Eye (tissue), 1 donor: ENCODE results near the gene PSMB7.
A peak's percentile ranks its signal among the peaks of the same experiment; 100 is the strongest.

Experiments
- DNase-seq: peaks from one replicate; pipeline ENCODE4 v3.0.0-alpha.2; 2015

The PSMB7 gene

DNA sequence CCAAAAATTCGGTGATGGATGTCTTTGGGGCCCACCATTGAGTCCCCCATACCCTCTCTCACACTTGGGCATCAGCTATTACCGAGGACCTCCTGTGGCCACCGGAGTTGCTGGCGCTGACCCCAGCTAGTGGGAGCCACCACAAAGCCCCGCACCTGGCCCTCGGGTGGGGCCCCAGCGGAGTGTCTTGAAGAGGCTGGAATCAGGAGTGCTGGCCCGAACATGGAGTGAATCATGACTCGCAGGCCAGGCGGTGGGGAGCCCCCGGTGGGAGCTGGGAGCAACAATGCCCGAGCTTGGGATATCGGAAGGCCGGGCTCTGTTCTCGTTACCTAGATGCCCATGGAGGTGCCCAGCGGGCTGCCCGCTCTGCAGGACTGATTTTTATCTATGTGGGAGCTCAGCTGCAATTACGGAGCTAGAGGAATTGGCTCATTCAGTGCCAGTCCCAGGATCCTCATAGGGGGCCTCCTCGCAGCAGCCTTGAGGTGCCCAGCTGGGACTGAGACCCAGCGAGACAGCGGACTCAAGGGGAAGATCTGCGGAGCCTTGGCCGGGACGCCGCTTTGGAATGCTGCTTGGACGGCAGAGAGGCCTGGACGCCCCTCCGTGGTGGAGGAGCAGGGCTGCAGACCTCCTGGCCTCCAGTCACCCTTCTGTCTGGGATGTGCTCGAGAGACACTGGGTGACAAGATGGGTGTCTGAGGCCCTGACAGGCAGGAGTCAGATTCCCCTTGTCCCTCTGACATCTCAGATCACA lies 70.8 kb downstream of the PSMB7 start:
- no peak for DNase-seq

DNA sequence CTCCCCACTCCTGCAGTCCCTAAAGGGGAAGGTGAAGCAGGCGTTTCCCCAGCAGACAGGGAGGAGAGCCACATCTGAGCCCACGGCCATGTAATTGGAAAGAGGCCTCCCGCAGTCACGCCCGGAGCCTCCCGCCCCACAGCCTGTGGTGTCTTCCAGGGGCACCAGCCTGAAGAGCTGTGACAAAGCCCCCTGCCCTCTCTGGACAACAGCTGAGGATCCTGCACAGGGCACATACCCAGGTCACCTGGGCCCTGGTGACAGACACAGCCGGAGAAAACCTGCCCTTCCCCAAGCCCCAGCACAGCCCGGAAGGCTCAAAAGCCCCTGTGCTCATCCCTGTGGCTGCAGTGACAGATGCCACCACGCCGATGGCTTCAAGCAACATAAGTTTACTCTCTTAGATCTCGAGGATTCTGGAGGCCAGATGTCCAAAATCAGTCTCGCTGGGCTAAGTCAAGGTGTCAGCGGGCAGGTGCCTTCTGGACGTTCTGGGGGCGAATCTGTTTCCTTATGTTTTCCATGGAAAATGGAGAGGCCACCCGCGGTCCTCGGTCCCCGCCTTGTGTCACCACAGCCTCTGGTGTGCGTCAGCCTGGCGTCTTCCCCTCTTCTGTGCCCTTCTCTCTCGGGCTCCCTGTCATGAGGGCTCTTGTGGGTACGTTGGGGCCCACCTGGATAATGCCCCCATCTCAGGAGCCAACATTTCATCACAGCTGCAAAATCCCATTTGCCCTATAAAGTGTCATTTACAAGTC lies 71.5 kb downstream of the PSMB7 start:
- no peak for DNase-seq

DNA sequence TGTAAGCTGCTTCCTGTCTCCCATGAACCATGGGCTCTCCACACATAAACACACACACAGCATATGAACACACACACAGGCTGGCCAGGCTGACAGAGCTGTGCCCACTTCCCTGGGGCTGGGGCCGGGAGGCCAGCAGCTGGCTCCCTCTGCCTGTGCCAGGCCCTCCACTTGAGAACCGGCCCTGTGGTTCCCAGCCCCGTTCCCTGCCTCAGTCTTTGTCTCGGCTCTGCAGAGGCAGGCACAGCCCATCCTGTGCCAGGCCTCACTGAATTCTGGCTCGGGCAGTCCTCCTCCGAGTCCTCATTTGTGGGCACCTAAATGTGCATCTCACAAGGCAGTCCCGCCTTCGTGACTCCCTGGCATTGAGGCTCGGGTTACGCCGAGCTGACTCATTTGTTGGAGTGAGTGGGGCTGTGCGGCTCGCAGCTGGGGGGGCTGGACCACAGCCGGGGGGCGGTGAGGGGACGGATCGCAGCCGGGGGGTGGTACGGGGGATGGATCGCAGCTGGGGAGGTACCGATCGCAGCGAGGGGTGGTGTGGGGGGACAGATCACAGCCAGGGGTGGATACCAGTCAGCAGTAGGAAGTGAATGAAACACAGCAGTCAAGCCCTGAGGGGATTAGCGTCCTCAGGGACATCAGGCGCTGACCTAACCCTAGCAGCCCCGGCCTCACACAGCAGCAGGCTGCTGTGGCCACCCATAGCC lies 72.3 kb downstream of the PSMB7 start:
- peak; percentile 75 for DNase-seq

DNA sequence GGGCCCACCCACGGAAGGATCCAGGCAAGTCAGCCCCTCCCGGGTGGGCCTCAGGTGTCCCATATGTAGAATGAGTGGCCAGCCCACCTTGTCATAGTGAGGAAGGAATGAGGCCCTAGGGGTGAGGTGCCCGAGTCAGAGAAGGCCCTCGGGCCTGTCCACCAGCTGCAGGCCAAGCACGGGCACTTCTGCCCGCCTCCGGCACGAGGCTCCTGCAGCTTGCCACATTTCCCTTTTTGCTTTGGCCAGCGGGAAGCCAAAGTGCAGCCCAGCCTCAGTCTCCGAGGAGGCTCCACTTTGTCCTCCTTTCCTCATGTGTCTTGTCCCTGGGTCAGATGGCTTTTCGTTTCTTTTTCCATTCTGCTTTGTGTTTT lies 72.9 kb downstream of the PSMB7 start:
- DNase-seq, result no peak

DNA sequence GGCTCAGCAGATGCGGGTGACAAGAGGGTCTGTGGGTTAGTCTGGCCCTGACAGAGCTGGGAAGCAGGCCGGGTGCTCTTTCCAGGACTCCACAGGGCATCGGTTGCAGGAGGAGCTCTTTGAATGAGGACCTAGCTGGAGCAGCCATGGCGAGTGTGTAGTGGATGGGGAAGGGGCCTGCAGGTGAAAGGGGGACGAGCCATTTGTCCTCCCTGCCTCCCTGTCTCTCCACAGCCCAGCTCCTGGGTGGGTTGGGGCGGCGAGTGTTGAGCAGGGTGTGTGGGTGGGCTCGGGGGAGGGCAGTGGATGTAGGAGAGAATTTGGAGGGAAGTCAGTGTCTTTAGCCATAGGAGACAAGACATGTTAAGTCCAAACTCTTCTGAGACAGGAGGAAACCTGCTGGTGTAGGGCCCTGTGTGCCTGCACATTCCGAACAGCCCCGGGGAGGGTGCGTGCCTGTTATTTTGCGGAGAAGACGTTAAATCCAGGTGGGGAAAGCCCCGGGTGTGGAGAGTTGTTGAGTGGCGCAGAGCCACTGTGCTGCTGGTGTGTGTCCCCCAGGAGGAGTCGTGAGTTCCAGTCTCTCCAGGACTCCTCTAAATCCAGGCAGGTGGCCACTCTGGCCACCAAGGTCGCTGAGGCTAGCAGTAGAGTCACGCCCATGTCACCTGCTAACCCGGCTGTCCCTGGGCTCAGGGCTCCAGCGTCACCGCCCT lies 73.6 kb downstream of the PSMB7 start:
- DNase-seq, result no peak

DNA sequence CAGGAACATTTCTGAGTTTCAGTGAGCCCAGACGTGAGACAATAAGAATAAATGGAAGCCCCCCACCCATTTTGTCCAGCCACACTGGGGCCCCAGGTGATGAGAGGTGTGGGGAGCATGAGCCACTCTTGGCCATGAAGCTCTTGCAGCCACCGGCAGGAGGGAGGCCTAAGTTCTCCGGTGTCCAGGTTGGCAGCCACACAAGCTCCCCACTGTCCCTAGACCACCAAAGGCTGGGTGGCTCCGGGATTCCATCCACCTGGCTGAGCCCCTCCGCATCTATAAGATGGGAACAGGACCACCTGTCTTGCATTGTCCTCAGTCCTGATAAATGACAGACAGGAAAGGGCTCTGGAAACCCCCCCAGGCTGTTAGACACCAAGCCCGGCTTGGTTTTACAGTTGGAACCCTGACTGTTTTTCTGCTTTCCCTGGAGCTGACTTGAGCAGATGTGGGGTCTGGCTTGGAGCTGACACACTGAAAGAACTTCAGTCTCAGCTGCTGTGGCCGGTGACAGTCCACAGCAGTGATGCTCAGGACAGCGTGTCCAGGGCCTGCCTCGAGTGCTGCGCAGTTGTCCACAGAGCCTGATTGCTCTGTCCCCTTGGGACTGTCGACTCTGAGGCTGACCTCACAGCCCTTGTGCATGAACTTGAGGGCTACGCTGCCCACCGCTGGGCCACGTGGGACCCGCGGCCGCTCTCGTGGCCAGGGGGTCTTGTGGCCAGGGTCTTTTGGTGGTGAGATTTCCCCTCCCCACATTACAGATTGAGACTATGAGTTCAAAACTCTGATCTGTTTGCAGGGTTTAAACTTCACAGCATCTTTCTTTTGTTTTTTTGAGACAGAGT lies 74.8 kb downstream of the PSMB7 start:
- DNase-seq, result no peak

DNA sequence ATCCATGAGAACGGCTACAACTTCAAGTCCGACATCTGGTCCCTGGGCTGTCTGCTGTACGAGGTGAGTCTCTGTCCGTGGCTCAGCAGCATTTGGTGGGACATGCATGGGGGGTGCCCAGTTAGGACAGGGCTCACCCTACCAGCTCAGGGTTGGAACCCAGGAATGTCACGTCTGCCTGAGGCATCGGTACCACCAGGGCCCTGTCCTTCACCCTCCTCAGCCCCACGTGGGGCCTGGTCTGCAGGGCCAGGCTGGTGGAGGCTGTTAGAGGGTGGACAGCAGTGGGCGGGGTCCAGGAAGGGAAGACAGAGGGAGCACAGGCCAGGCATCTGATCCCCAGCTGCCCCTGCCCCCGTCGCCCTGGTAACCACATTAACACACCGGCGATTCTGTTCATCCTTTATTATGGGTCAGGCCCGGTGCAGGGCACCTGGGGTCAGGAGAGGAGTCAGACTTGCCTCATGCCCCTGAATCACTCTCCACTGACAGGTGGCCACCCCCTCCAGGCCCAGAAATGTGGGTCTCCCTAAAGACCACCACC lies 75.6 kb downstream of the PSMB7 start:
- no peak for DNase-seq

DNA sequence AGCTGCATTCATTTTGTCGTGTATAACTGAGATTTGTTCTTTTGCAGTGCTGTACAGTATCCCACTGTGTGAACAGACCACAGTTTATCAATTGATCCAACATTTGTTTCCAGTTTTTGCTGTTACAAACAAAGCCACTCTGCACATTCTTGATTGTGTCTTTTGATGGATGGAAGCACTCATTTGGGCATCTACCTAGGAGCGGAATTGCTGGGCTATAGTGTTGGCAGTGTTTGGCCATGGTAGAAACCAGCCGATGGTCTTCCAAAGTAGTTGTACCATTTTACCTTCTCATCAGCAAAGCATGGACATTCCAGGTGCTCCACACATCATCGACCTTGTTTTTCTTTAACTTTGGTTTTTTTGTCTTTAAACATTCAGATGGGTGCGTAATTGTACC lies 77.7 kb downstream of the PSMB7 start:
- DNase-seq, result no peak

DNA sequence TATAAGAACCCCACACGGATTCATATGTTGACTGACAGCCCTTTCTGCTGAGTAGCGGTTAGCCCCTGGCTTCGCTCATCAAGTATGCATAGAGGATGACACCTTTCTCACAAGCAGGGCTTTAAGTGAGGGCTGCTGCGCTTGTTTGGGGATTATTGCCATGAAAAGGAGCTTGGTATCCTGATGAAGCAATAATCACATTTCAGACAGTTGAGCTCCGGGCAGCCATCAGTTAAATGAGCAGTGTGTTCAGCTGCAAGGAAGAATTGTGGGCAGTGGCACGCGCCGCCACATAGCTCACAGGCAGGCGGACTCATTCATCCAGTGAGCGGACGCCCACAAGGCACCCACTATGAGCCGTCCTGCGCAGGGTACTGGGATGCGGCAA lies 79.9 kb downstream of the PSMB7 start:
- DNase-seq, result no peak

DNA sequence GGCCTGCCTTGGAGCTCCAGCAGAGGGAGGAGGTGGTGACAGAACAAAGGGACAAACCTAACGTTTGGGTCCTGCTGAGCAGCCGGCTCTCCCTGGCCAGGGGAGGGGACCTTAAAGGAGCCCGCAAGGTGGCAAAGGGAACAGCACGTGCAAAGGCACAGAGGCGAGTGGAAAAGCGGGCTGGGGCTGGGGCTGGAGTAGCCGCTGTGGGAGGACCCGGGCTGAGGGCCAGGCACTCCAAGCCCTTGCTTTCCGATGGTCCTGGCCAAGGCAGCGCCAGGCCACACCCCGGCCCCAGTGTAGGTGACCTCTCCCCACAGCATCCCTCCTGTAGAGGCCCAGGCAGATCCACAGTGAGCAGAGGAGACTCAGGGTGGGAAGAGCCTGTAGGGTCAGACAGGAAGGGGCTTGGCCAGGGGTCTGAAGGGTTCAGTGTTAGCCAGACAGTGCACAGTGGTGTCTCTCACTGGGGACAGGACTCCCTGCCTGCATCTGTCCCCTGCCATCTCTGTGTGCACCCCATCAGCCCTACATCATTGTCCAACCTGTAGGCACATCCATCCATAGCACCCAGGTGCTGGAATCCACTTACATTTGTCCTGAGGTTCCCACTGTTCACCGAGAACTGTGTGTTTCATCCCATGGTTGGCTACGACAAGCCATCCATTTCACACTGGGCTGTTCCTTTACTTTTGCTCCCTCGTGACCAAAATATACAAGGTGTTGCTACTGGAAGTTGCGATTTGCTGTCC lies 80.5 kb downstream of the PSMB7 start:
- DNase-seq, result no peak

DNA sequence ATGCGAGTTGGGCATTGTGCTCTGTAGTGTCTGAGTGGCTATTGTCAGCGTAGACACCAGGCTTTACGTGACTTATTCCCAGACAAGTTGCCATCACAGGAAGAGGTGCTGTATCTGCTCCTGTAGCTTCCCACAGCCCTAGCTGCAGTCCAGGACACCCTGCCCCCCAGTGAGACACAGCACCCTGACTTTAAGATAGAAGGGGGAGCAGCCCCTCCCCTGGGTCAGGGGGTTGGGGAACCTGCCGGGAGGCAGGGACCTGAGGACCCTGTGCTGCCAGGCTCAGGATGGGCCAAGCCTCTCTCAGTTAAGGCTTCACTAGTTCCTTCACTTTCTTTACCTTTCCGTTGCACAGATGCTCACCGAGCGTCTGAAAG lies 82.1 kb downstream of the PSMB7 start:
- no peak for DNase-seq

DNA sequence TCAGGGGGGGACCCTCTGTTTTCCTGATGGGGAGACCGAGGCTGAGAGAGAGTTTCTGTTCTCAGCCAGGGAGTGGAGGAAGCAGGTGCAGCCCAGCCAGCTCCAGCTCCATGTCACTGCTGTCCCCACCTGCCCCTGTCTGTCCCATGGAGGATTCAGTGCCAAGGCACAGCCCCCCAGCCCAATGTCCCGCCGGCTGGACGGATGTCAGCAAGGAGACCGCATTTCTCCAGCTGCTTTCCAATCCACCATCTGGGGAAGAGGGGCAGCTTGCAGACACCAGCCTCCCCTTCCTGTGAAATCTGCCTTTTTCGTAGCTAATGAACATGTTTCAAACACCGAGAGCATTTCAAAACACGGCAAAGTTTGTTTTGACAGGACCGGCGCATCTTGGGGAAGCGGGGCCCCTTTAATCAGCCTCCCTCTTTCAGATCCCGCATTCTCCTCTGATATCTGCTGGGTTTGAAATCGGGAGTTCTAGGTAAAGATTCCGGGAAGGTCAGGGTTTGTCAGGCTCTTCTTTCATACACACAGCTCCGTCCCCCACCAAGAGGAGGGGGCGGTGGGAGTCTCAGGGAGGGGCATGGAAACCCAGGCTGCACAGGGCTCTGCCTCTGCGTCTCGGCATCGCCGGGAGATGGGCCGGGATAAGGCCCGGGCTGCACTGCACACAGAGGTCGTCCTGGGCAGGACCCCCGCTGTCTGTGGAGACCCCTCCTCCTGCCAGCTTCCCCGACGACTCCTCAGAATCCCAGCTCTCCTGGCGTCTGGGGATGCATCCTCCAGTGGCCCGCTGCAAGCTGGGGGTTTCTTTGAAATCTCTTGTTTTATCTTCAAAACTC lies 82.7 kb downstream of the PSMB7 start:
- peak; percentile 50 for DNase-seq

DNA sequence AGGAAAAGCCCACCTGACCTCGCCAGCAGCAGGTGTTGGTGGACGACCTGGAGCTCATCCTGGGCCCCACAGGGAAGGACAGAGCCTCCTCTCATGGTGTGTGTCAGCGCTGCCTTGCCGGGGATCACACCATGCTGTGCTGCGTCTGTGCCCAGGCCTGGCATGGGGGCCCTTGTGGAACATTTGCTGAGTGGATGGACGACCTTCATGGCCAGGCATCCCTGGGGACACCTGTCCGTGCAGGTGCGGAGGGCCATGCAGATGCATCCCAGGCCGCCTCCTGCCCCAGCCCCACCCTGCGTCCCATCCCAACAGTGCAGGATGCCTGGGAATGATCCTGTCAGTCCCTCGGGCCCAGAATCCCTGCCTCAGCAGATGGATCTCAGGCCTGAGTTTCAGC lies 83.7 kb downstream of the PSMB7 start:
- DNase-seq, result no peak

DNA sequence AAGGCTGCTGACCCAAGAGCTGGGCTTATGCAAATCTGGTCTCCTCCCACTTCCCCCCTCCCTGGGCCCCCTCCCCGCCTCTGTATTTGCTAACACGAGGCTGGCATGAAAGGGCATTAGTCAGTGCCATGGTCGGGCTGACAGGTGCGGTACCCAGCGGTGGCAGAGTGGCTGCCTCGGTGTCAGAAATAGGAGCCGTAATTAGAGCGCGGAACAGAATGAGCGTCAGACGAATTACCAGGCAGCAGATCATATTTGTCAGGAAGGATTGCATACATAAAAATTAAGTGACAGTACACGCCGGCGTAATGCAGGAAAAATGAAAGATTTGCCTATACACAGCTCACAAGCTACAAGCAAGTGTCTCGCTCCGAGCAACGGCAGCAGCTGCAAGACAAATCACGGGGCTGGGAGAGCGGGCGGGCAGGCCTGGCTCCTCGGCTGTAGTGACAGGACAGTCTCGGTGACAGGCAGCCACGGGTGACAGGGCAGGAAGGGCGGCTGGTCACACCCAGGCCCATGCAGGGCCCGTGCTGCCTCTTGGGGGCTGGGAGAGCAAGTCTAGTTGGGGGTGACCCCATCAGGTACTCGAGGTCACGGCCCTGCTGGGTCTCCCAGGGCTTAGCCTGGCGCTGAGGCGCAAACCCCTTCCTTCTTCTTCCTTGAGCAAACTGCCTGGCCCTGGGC lies 85.1 kb downstream of the PSMB7 start:
- peak; percentile 47 for DNase-seq

DNA sequence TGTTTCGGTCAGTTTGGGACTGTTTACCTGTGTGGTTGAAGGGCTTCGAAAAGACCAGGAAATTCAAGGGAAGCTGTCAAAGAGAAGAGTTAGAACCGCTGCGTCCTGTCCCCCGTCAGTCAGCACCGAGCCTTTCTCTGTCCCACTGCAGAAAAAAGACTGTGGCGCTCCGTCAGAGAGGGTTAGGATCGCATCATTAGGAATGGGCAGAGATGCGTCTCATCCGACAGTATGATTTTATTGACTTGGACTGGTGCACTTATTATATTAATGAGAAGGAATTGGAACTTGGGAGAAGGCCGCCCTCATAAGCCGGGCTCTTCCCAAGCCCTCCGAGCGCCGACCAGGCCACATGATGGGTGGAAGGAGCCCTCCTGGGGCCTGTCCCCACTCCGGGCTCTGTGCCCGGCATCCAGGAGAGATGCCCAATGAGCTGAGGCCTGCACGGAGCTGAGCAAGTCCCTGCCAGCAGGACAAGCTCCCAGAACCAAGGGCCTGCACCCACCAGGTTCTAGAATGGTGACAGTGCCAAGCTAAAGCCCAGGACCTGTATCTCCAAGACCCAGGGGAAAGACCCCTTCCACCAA lies 85.9 kb downstream of the PSMB7 start:
- peak; percentile 57 for DNase-seq

DNA sequence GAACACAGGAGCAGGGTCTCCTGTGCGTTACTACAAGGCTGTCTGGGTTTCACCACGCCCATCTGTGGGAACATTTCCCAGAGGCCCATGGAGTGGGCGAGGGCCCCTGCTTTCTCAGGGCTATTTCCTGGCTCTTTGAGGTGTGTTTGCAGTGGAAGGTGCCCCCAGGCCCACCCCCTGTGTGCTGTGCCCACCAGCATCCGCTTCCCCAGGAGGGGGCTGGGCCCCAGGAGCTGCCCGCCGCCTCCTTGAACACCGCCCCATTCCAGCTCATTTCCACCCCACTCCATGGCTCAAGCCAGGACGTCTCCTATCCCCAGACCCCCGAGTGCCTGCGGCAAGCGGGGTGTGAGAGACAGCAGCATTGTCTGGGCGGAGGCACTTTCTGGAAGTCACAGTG lies 87.0 kb downstream of the PSMB7 start:
- no peak for DNase-seq

DNA sequence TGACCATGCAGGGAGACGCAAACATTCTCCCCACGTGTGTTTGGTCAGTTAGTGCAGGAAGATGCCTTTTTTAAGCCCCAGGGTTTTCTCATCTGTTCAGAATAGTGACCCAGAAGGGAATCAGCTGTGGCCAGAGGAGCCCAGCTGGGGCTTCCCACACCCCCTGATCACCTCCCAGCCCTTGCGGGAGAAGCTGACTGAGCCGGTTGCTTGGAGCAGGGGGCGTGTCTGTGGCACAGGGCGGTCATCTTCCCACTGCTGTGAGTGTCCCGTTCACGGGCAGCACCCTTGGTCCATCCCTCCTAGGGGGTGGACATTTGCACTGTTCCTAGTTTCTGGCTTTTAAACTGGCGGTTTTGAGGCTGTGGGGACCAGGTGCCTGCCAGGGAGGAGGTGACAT lies 87.8 kb downstream of the PSMB7 start:
- peak; percentile 45 for DNase-seq

DNA sequence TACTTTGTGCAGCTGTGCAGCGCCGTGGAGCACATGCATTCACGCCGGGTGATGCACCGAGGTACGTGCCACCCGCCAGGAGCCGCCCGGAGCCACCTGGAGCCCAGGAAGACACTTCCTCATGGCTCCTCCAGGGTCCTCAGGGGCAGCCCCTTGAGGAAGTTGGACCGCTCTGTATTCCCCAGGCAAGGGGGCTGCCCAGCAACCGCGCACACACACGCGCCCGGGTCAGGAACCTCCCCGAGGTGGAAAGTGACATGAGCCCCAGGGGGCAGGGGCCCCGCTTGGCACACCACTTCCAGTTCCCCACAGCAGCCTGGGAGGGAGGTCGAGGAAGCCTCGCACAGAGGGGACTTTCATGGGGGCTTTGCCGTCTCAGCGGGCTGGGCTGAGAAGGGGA lies 88.9 kb downstream of the PSMB7 start:
- no peak for DNase-seq

DNA sequence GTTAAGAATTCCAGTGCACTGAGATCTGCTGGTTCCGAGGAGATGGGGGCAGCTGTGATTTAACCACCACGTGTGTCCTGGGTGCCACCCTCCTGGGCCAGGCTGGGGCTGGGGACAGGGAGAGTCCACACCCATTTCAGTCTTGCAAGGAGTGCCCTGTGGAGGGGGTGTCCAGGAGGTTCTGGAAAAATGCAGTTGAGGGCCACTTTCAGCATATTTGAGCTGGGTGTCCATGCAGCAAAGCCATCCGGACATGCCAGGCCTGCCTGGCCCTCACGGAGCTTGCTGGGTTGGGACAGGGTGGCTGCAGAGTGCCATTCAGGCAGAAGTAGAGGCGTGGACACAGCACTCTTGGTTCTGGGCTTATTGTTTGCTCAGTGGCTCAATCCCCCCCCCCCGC lies 89.4 kb downstream of the PSMB7 start:
- DNase-seq, result no peak
